ENCODE measurements around the gene FREM2. TPM values are rescaled to one million over a fixed set of nuclear protein-coding genes. Genes with fewer than 3 reads are reported as not detected.

The FREM2 gene
- total RNA-seq, 1 donor from 2014 or later: 2.7 TPM

DNA sequence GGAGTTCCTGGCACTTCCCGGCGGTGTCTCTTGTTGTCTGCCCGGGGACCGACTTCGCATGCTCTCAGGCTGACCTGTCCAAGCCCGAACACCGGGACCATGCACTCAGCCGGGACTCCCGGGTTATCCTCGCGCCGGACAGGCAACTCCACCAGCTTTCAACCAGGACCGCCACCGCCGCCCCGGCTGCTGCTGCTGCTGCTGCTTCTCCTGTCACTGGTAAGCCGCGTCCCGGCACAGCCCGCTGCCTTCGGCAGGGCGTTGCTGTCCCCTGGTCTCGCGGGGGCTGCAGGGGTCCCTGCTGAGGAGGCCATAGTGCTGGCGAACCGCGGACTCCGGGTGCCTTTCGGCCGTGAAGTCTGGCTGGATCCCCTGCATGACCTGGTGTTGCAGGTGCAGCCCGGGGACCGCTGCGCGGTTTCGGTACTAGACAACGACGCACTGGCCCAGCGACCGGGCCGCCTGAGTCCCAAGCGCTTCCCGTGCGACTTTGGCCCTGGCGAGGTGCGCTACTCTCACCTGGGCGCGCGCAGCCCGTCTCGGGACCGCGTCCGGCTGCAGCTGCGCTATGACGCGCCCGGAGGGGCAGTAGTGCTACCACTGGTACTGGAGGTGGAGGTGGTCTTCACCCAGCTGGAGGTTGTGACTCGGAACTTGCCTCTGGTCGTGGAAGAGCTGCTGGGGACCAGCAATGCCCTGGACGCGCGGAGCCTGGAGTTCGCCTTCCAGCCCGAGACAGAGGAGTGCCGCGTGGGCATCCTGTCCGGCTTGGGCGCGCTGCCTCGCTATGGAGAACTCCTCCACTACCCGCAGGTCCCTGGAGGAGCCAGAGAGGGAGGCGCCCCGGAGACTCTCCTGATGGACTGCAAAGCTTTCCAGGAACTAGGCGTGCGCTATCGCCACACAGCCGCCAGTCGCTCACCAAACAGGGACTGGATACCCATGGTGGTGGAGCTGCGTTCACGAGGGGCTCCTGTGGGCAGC lies 661 bp downstream of the FREM2 start:
- DNase-seq: no peak

DNA sequence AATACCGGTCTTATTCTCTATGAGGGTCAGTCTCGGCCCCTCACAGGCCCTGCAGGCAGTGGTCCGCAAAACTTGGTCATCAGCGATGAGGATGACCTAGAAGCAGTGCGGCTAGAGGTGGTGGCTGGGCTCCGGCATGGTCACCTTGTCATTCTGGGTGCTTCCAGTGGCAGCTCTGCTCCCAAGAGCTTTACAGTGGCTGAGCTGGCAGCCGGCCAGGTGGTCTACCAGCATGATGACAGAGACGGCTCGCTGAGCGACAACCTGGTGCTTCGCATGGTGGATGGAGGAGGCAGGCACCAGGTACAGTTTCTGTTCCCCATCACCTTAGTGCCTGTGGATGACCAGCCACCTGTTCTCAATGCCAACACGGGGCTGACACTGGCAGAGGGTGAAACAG lies 1.8 kb downstream of the FREM2 start:
- no peak for DNase-seq

DNA sequence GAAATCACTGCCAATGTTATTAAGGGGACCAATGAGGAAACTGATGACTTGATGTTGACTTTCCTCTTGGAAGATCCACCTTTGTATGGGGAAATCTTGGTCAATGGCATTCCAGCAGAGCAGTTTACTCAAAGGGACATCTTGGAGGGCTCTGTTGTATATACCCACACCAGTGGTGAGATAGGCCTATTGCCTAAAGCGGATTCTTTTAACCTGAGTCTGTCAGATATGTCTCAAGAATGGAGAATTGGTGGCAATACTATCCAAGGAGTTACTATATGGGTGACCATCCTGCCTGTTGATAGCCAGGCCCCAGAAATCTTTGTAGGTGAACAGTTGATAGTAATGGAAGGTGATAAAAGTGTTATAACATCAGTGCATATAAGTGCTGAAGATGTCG lies 3.4 kb downstream of the FREM2 start:
- no peak for DNase-seq

DNA sequence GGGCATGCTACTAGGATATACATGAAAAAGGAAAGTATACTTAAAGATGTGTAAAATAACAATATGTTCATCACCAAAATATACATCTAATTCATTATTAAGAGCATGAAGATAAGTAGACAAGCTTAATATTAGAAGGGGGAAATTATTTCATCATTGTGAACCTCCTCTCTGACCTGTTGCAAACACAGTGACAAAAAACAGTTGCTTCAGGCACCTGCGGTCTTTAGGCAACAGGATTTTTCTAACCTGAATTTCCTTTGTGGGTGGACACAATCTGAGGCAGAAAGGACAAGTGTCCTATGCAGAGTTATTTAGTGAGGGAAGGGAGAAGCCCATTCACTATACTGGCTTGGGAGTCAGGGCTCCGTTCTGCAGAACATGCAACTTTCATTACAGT lies 6.3 kb downstream of the FREM2 start:
- DNase-seq: no peak

DNA sequence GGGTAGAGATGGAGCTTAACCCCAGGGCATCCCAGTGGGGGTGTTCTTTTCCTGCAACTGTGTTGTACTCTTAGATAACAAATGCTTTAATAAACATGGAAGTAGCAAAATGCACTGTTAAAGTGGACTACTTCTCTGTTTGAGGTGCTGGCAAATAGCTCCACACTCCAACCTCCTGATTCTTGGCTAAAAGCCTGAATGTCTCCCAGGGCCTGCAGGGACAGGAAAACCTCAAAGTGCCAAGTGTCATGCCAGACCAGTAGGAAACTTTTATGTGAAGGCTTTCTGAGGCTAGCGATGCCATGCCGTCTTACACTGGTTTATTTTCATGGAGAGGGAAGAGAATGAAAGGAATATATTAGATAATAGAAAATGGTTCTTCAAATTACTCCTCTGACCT lies 6.8 kb downstream of the FREM2 start:
- DNase-seq: no peak

DNA sequence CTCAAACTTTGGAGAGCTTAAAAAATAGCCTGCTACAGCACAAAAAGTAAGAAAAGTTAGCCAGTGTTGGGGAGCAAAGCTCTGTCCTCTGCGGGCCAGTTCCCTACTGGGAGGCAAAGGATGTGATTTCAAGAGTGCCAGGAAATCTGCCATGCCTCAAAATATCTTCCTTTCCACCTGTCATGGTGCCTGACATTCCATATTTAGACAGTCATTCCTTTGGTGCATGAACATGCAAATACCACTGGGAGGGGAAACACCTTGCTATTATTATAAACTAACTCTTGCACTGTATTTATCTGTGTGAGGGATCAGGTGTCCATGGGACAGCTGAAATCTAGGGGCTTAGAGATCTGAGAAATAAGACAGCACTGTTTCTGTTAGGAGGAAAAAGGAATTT lies 10.3 kb downstream of the FREM2 start:
- DNase-seq: no peak

DNA sequence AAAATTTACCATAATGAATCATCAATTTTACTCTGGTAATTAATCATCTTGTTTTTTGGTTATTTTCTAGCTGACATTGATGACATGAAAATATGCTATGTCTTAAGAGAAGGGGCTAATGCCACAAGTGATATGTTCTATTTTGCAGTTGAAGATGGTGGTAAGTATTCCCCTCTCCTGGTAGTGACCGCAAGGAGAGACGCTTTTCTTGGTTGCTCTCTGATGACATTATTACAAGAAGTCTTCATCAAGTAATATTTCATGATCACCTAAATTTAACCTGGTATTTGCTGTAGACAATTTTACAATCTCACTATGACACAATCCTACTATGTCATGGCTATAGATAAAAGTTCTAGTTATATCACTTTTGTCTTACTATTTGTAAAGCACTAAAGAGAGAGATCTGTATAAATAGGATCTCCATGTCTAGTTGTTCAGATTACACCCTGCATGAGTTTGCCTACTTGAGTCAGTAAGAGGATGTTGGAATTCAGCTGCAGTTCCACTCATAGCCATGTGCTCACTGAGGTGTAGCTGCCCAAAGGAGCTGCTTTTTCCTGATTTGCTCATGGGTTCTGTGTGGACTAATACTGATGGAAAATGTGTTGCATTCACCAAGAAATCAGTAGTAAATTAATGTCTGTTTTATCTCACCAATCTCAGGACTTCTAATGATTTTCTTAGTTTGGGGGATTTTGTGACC lies 10.9 kb downstream of the FREM2 start:
- no peak for DNase-seq

DNA sequence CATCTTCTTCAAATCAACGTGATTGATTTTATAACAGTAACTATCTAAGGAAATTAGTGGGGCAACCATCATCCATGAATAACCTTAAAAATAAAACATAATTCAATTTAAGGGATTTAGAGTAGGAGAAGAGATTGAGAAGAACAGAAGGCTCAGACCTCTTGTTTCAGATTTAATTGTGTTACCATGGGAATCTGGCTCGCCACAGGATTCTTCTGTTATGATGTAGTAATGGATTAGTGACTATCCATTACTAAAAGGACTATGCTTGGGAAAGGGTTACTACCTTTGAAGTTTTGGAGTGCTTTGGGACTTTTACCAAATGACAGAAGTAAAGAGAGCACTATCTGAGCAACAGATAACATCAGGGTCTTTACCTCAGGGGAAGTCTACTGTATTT lies 13.2 kb downstream of the FREM2 start:
- DNase-seq: no peak

DNA sequence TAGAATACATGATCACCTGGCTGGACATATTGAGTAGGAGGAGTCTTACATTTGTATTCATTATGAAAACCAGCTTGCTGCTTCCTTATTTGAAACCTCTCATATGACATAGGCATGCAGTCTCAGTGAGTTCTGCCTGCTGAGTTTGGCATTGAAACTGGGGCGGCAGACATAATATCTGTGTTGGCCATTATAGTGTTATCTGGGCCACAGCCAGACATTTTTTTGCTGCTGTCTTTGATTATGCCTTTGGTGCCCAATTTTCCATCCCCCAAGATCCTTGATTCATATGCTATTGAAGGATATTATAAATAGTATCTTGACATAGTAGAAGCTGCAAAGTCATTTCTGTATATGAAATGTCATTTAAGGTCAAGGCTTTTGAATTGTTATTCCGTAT lies 15.8 kb downstream of the FREM2 start:
- DNase-seq: no peak

DNA sequence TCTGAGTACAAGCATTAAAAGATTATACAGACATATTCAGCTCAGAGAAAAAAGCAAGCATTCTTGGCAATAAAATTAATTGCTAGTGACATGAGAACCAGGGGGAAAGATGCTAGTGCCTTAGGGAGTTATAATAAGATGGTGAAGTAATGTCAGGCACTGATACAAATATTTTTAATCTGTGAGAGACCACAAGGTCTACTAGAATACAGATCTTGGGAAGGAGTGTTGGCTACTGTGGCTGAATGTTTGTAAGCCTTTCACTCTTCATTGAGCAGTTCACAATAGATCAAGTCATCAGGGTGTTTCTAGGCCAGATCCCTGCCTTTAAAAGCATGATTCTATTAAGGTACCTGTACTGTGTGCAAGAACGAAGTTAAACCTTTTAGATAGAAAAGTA lies 16.4 kb downstream of the FREM2 start:
- DNase-seq: no peak

DNA sequence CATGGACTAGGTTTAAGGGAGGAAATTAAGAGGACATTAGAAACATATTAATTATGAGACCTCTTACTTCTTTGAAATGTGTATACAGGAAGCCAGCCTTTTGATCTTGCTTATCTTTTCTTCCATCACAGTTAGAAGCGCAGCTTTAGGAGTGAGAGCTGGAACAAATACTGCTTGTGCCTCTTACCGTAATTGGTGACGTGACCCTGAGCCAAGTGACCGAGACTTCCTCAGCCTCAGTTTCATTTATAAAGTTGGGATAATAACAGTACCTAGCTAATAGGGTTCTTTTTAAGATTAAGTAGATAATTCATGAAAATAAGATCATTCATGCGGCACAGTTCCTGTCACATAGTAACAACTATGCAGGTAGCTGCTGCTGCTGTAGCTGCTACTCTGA lies 18.5 kb downstream of the FREM2 start:
- no peak for DNase-seq

DNA sequence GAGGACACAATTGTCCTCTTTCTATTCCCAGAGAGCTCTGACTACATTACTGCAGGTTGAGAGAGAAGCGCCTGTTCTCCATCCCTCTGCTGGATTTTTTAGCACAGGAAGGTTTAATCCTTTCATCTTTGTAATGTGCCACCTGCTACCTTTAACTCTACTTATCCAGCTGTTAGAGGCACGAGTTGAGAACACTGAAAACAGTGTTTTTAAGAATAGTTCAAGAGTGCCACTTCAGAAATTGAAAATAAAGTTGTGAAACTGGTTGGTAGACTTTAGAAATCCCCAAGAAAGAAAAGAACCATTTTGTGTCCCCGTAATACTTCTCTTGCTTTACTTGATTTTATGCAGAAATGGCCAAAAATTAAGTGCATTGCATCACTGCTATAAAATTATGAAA lies 20.6 kb downstream of the FREM2 start:
- no peak for DNase-seq

DNA sequence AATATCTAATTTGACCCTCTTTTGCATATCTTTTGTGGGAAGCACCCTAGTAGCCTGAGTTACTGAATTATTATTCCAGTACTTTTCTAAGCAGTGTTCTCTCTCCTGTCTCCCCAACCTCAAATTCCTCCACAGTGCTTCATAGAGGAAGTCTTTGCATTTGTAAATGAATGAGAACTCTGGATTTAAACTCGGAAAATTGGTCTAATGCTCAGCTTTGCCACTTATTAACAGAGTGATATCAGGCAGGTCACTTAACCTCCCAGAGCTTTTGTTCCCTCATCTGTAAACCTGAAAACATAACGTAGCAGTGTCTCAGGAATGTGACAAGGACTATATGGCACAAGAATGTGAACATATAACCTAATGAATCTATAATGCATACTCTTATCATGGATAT lies 26.2 kb downstream of the FREM2 start:
- no peak for DNase-seq

DNA sequence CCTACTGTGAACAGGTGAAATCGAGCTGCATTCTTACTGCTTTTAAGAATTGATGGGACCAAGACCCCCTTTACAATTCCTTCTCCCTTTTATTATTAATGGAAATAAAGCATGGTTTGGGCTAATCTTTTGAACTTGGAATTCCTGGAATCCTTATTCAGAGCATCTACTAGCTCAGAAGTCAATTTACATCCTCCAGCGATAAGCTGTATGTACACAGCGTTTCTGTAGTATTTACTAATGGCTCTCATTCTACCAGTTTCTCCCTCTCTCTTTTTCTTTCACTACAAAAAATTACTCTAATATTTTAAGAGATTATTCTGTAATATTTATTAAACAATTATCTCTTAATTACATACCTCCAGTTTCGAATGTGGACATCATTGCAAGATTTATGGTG lies 31.5 kb downstream of the FREM2 start:
- DNase-seq: no peak

DNA sequence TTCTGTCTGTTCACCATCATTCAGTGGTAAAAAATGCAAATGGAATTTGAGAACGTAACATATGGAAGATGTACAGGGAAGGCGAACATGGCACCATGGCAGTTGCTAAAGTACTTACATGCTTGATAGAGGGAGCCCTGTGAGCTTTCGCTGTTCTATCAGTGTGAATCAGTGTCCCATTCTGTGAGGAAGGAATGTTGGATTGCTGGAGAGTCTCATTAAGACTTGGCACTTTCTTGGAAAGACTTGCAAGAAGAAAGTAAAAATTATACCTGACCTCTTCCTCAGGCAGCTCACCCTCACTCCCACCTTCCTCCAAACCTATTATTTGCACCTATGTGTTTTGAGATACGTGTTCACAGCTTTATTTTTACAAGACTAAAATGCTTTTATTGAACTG lies 43.5 kb downstream of the FREM2 start:
- DNase-seq: no peak

DNA sequence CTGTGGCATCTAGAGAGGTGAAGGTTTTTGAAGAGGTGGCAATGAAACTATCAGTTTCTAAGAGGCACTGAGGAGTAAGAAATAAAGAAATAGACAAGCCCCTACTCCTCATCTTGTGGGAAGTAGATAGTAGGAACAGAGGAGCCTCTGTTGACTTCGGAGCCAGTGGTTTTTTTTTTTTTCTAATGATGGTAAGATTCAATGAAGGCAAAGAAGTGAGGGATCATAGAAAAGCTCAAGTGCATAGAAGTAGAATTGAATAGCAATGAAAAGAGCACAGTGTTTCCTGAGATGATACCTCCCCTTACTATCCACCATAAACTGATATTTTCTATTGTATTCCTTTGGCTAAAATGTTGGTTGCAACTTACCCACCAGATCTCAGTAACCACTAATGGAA lies 46.3 kb downstream of the FREM2 start:
- no peak for DNase-seq

DNA sequence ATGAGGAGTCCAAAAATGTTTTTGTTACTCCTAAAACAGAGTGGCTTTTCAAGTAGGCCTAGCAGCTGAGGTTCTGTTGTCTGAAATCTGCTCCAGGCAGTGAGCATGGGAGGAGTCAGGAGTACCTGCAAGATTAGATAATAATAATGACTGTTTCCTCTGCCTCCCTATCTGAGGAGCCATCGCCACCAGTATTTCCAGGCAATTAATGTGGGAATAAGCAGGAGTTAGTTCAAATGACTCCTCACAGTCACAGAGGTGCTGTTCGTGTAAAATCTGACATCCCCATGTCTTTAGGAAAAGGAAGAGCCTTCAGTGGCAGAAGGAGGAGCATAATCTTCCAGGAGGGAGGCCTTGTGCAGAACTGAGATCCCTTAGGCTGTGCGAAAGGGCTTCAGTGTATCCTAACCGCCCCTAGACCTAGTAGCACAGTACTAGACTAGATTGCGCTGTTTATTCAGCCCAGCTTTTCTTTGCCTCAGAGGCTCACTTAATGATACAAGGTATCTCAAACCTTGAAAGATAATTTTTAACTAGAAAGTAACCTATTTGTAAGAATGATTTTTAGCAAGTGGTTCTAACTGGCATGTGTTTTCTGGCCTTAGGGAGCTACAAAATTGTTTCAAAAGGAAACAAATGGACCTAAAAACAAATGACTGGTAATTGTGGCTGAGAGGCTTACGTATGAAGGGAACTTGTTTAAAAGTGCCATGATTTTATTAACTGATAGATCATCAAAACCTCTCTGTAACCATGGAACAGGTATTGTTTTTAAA lies 49.0 kb downstream of the FREM2 start:
- DNase-seq: no peak

DNA sequence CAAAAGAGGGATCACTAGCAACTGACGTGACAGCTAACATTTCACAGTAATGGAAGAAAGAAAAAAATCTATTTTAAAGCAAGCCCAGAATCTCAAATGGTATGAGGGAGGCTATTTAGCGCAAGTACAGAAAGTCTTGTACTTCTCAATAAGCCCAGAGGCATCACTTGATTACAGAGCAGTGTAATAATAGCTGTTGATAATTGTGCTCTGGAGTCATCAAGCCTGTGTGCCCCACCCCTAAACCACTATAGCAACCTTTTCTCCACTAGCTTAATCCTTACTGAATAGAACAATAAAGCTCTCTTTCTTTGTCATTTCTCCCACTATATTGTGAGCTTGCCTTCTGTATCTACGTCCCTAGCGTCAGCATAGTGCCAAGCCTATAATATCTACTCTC lies 56.6 kb downstream of the FREM2 start:
- no peak for DNase-seq

DNA sequence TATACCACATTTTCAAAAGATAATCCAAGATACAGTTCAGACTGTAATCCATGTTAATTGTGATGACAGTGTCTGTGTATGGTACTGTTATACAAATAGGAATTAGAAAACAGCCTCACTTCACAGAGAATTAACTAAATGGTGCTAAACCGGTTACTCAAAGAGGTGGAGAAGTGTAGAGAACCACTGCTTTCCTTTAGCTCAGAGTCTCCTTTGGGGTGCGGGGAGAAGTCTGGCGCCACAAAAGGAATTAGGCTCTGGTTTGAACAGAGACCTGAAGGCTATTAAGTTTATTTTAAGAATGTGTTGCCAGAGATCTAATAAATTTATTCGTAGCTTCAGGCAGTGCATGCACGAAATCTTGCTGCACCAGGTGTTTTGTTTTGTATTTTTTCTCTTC lies 65.8 kb downstream of the FREM2 start:
- no peak for DNase-seq

DNA sequence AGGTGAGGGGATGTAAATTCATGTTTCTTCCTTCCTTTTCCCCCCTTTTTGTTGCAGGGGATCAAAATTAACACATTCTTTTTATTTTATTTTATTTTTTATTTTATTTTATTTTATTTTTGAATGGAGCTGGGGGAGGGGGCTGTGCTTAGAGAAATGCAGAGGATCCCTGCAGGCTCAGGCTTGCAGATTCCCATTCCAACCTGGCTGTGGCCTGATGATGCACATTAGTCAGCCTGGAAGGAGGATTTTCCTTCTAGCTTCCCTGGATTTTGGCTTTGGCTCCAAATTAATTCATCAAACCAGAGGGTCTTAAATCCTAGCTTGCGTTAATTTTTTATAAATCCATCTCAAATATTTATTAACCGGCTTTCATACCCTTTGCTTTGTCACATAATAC lies 67.0 kb downstream of the FREM2 start:
- DNase-seq: no peak

DNA sequence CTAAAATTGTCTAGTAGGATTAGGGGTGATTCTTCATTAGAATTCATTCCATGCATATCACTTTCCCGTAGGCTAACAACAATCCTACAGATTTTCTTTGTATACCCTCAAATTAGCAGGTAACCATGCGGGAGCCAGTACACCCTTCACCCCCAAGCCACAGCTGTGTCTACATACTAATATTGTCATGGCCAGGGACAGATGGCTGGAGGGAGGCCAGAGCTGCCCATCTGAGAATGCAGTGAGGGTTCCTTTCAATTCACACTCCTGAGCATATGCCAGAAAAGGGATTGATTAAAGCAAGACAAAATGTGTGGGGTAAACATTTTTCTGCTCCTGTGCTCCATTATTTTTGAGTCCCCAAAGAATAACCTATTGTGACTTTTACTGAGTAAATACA lies 68.9 kb downstream of the FREM2 start:
- DNase-seq: no peak

DNA sequence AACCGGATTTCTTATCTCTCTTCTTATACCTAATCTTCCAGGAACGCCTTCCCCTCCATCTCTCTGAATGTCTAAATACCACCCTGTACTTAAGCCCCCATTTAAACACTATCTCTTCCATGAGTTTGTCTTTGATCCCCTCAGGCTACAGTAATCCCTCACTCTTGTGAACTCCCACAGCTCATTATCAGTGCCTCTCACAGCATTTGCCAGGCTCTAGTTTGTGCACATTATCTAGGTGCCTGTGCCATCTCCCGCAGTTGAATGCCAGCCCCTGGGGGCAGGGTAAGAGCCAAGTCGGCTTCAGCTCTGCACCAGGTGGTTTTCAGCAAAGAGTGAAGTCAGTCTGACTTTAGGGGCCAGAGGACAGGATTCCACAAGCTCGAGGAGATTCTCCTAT lies 71.4 kb downstream of the FREM2 start:
- no peak for DNase-seq

DNA sequence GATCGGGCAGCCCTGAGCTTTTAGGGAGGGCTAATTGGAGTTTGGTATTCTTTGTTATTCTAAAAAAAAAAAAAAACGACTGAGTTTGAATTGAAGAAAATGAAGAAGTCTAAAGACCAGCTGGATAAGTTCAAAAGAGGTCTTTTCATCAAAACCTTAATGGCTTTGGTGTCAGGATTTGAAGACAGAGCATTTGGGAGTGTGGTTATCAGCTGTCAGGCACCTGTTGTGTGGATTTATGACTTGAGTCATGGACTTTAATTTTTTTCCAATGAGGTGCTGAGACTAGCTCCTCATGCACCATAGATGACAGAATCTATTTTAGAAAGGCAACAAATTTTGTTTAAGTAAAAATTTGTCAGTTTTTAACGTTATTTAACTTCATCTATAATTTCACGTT lies 72.5 kb downstream of the FREM2 start:
- no peak for DNase-seq
